Suprapubic skin (tissue), 4 donors: ENCODE measurements around the gene RNF38. TPM values are rescaled to one million over a fixed set of nuclear protein-coding genes. Genes with fewer than 3 reads are reported as not detected.

Experiments used
- DNase-seq, 2 donors: peaks; one replicate each; pipeline ENCODE4 v3.0.0-alpha.2; 2019; ENCODE audit warnings: low spot score in 2 of 2
- H3K27ac ChIP-seq: fragments of 200-600 bp; sonication (generic); one replicate; pipeline ENCODE4 v1.5.1; 2019
- H3K27me3 ChIP-seq: fragments of 200-600 bp; sonication (generic); one replicate; pipeline ENCODE4 v1.5.1; 2019
- H3K36me3 ChIP-seq: fragments of 200-600 bp; sonication (generic); one replicate; pipeline ENCODE4 v1.5.1; 2019
- H3K4me1 ChIP-seq: fragments of 200-600 bp; sonication (generic); one replicate; pipeline ENCODE4 v1.5.1; 2019
- H3K4me3 ChIP-seq: fragments of 200-600 bp; sonication (generic); one replicate; pipeline ENCODE4 v1.5.1; 2019; ENCODE audit warnings: mild to moderate bottlenecking
- H3K9me3 ChIP-seq: fragments of 200-600 bp; sonication (generic); one replicate; pipeline ENCODE4 v1.5.1; 2019
- EP300 ChIP-seq: sonication (generic); formaldehyde crosslinking; IDR thresholded peaks from one replicate; pipeline ENCODE4 v1.6.1; 2017; ENCODE audit warnings: antibody characterized with exemption
- POLR2A ChIP-seq, 2 donors: fragments of 450-650 bp; IDR thresholded peaks; one replicate each; pipeline ENCODE4 v1.6.1; 2017; ENCODE audit warnings: antibody characterized with exemption in 2 of 2, mild to moderate bottlenecking in 2 of 2, moderate library complexity in 2 of 2
- POLR2AphosphoS5 ChIP-seq, 3 donors: sonication (generic); formaldehyde crosslinking; IDR thresholded peaks; one replicate each; pipeline ENCODE4 v1.6.1; 2017; ENCODE audit warnings: antibody characterized with exemption in 3 of 3
- WGBS: methylation state at CpG from one replicate; pipeline ENCODE4 v1.1.5; 2018; 5-methylcytosine and 5-hydroxymethylcytosine counted together
- total RNA-seq, 4 donors: library from RNA; depleted of rRNA; stranded (reverse); fragments of >200 nt; gene quantifications; one replicate each; pipeline ENCODE4 v1.1.0, GENCODE V29; 2016
- TF ChIP-seq, protein P1 (sequence below), 2 donors: fragments of 200-600 bp in 1 of 2; fragments of 450-650 bp in 1 of 2; sonication (generic) in 1 of 2; IDR thresholded peaks; one replicate each; pipeline ENCODE4 v1.5.1; 2016 to 2019; ENCODE audit warnings: antibody characterized with exemption in 2 of 2, mild to moderate bottlenecking in 1 of 2, moderate library complexity in 1 of 2

The RNF38 gene
- total RNA-seq, 4 donors from 2014 or later: 20.6 to 43.9 (median 28.1) TPM

DNA sequence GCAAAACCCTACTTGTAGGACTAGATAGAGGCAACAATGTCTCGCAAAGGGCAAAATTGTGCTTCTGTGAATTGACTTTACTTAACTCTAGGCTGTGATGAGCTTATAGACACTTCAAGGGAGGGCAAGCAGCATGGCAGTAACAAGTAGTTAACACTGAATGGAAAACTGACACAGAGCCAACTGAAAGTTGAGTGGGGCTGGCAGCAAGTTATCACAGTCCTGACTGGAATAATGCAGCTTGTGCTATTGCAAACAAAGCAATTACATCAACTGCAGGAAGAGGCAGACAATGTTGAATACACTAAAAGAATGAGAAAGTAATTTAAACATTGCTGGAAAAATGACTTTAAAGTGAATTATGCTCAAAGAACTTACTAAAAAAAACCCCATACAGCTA is 62.2 kb downstream of the RNF38 start:
- Histone ChIP-seq H3K36me3 (peaks cover 69% of the 10 kb centered on the region), H3K9me3 (no peaks in the 10 kb centered on the region), H3K4me3 (no peak overlapping the region), H3K27me3 (no peaks in the 10 kb centered on the region), H3K27ac (no peak overlapping the region), H3K4me1 (no peaks in the 10 kb centered on the region)
- WGBS: 90% methylated on average over 1 of the region's 1 CpG
- DNase-seq: no peak
- TF ChIP-seq EP300 (no peak), POLR2AphosphoS5 (IDR thresholded peaks at IDR 0.05) (no peak), POLR2A (IDR thresholded peaks at IDR 0.05) (no peak)
- TF ChIP-seq, protein P1, sequence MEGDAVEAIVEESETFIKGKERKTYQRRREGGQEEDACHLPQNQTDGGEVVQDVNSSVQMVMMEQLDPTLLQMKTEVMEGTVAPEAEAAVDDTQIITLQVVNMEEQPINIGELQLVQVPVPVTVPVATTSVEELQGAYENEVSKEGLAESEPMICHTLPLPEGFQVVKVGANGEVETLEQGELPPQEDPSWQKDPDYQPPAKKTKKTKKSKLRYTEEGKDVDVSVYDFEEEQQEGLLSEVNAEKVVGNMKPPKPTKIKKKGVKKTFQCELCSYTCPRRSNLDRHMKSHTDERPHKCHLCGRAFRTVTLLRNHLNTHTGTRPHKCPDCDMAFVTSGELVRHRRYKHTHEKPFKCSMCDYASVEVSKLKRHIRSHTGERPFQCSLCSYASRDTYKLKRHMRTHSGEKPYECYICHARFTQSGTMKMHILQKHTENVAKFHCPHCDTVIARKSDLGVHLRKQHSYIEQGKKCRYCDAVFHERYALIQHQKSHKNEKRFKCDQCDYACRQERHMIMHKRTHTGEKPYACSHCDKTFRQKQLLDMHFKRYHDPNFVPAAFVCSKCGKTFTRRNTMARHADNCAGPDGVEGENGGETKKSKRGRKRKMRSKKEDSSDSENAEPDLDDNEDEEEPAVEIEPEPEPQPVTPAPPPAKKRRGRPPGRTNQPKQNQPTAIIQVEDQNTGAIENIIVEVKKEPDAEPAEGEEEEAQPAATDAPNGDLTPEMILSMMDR (IDR thresholded peaks at IDR 0.05): no peak

DNA sequence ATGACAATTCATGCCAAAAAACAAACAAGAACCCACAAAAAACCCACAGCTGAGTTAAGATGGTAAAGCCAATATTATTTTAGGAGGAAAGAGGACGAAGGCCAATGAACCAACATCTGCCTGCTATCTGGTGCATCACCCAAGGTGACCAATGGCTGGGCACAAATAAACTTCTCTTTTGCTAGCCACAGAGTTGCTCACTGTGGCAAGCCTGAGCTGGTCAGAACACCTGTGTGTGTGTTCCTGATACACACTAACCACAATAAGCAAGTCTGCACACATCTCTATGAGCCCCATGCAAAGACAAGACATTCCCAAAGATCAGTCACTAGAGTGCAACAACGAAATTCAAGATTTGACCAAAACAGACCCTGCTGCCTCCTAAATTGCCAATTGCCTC is 63.1 kb downstream of the RNF38 start:
- H3K27me3 ChIP-seq: no peaks in the 10 kb centered on the region
- H3K27ac ChIP-seq: no peak overlapping the region
- TF ChIP-seq EP300 (no peak), POLR2A (IDR thresholded peaks at IDR 0.05) (no peak), POLR2AphosphoS5 (IDR thresholded peaks at IDR 0.05) (no peak)
- TF ChIP-seq, protein P1 (IDR thresholded peaks at IDR 0.05): no peak
- no peaks in the 10 kb centered on the region for H3K9me3 ChIP-seq
- 73% methylated on average over 2 of the region's 2 CpGs for WGBS
- no peak overlapping the region for H3K4me3 ChIP-seq
- peaks cover 61% of the 10 kb centered on the region for H3K36me3 ChIP-seq
- DNase-seq: no peak
- no peaks in the 10 kb centered on the region for H3K4me1 ChIP-seq

DNA sequence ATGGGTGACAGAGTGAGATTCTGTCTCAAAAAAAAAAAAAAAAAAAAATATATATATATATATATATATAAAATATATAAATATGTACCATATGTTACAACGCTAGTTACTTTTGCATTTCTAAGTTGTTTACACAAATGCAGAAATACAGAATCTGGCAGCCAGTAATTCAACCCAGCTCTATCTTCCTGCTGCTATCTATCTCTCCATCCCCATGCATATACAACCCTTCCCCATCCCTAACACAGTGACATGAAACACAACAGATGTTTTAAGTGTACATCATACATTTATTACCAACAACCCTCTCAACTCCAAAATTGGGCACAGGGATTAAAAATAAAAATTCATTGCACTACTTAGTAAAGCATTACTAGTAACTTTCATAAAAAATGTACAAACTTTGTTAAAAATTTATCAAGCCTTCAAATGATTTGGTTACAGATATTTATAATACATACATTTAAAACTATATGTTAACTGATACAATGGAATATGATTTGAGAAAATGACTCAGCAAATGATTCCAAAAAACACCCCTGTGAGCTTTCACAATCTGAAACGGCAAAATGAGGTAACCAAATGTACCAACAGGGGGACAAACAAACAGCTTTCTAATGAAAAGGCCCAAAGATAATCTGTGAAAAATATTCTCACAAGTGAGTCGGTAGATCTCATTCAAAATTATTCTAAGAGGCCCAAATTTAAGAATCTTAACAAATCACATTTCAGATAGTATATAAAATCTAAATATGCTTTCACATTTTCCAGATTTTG is 63.8 kb downstream of the RNF38 start:
- Histone ChIP-seq H3K27ac (no peak overlapping the region), H3K4me1 (no peaks in the 10 kb centered on the region), H3K27me3 (no peaks in the 10 kb centered on the region), H3K9me3 (no peaks in the 10 kb centered on the region), H3K4me3 (no peak overlapping the region), H3K36me3 (peaks cover 54% of the 10 kb centered on the region)
- DNase-seq: no peak
- TF ChIP-seq, protein P1 (IDR thresholded peaks at IDR 0.05): no peak
- no peak for TF ChIP-seq POLR2A (IDR thresholded peaks at IDR 0.05)
- TF ChIP-seq EP300: no peak
- no peak for TF ChIP-seq POLR2AphosphoS5 (IDR thresholded peaks at IDR 0.05)
- 80% methylated on average over 3 of the region's 3 CpGs for WGBS

GRCh38 chr9:36332006-36332405 is 68.1 kb downstream of the RNF38 start:
- H3K4me3 ChIP-seq: no peak overlapping the region
- TF ChIP-seq, protein P1 (IDR thresholded peaks at IDR 0.05): no peak
- TF ChIP-seq POLR2AphosphoS5 (IDR thresholded peaks at IDR 0.05): no peak
- no peak for TF ChIP-seq EP300
- no peak for TF ChIP-seq POLR2A (IDR thresholded peaks at IDR 0.05)
- WGBS: 43% methylated on average over 2 of the region's 2 CpGs
- H3K4me1 ChIP-seq: peaks cover 12% of the 10 kb centered on the region
- DNase-seq: no peak
- H3K27ac ChIP-seq: no peak overlapping the region
- H3K9me3 ChIP-seq: no peaks in the 10 kb centered on the region
- no peaks in the 10 kb centered on the region for H3K27me3 ChIP-seq
- H3K36me3 ChIP-seq: peaks cover 16% of the 10 kb centered on the region

- WGBS: 39% methylated on average over 9 of the region's 9 CpGs
- Histone ChIP-seq H3K4me3 (no peak overlapping the region), H3K27ac (no peak overlapping the region), H3K9me3 (no peaks in the 10 kb centered on the region), H3K27me3 (no peaks in the 10 kb centered on the region), H3K4me1 (peaks cover 12% of the 10 kb centered on the region), H3K36me3 (no peaks in the 10 kb centered on the region)
- DNase-seq: no peak
- TF ChIP-seq, protein P1 (IDR thresholded peaks at IDR 0.05): peak; percentile 63 to 79
- no peak for TF ChIP-seq EP300
Measured at GRCh38 chr9:36328798-36329411, 71.2 kb downstream of the RNF38 start.
